ENCODE measurements around the gene ELP5.
A peak's percentile ranks its signal among the peaks of the same experiment; 100 is the strongest.

Gene ELP5

DNA sequence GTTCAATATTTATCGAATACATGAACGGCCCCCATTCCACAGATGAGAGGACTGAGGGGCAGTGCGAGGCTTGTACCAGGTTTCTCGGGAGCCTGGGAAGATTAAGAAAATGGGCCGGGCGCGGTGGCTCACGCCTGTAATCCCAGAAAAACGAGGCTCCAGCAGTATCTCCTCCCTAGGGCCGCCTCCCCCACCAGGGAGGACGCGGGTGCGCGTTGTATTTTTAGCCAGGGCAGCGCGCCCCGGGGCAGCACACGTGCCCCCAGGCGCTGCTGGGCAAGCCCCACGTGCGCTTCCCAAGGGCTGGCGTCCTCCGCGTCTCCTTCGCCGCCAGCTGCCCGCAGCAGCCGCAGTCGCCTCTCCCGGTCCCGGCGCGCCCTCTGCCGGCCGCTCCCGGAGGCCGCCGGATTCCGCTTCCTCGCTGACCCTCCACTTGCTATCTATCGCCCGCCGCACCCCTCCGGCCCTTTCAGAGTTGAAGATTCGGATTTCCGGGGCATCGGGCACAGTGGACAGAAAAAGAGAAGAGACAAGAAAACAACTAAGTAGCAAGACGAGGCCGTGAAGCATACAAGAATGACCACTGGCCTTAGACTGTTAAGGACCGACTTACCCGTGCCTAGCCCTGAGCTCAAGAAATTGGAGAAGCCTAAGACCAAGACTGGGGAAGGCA lies 44.3 kb downstream of the ELP5 start (continued):
- TF ChIP-seq GLIS1 (tag by site-specific recombination; IDR thresholded peaks at IDR 0.05) (peak; percentile 80), INSM2 (tag by site-specific recombination; IDR thresholded peaks at IDR 0.05) (no peak), KLF1 (tag by site-specific recombination; IDR thresholded peaks at IDR 0.05) (0 out of 2 replicates have a peak, but pooled peaks have one; percentile 12), ZNF155 (tag by site-specific recombination; IDR thresholded peaks at IDR 0.05) (no peak), ZNF600 (tag by site-specific recombination; IDR thresholded peaks at IDR 0.05) (0 out of 2 replicates have a peak, but pooled peaks have one; percentile 18), AEBP2 (tag by site-specific recombination; IDR thresholded peaks at IDR 0.05; ENCODE audit: borderline replicate concordance) (no peak), ZNF670 (tag by site-specific recombination; IDR thresholded peaks at IDR 0.05; ENCODE audit: low read depth) (no peak), ZIC2 (tag by site-specific recombination; IDR thresholded peaks at IDR 0.05) (peak; percentile 65), ZNF629 (tag by site-specific recombination; IDR thresholded peaks at IDR 0.05) (0 out of 2 replicates have a peak, but pooled peaks have one; percentile 51), HOXD13 (CRISPR knock-in tag; IDR thresholded peaks at IDR 0.05; ENCODE audit: borderline replicate concordance) (no peak), ZNF621 (tag by site-specific recombination; IDR thresholded peaks at IDR 0.05) (no peak), ZNF184 (tag by site-specific recombination; IDR thresholded peaks at IDR 0.05) (0 out of 2 replicates have a peak, but pooled peaks have one; percentile 33), ZBTB26 (tag by site-specific recombination; optimal IDR thresholded peaks at IDR 0.05) (peak; percentile 79), ZNF76 (tag by site-specific recombination; IDR thresholded peaks at IDR 0.05; ENCODE audit: borderline replicate concordance, low read depth) (peak; percentile 52; the same call in 1 of the 2 replicates), ZXDB (tag by site-specific recombination; IDR thresholded peaks at IDR 0.05) (no peak), ZNF548 (tag by site-specific recombination; IDR thresholded peaks at IDR 0.05) (no peak), ZNF501 (tag by site-specific recombination; IDR thresholded peaks at IDR 0.05) (0 out of 2 replicates have a peak, but pooled peaks have one; percentile 31), ZFP37 (tag by site-specific recombination; IDR thresholded peaks at IDR 0.05) (0 out of 2 replicates have a peak, but pooled peaks have one; percentile 33), ZBTB48 (tag by site-specific recombination; IDR thresholded peaks at IDR 0.05) (peak; percentile 38; the same call in 1 of the 2 replicates), ZNF394 (tag by site-specific recombination; IDR thresholded peaks at IDR 0.05; ENCODE audit: borderline replicate concordance) (peak; percentile 95), ZSCAN30 (tag by site-specific recombination; IDR thresholded peaks at IDR 0.05) (peak; percentile 94), KLF8 (tag by site-specific recombination; IDR thresholded peaks at IDR 0.05) (peak; percentile 54; the same call in 1 of the 2 replicates), ZNF324 (tag by site-specific recombination; IDR thresholded peaks at IDR 0.05) (0 out of 2 replicates have a peak, but pooled peaks have one; percentile 39), KLF10 (tag by site-specific recombination; IDR thresholded peaks at IDR 0.05) (peak; percentile 76), ZBTB44 (tag by site-specific recombination; IDR thresholded peaks at IDR 0.05) (peak; percentile 38; the same call in 1 of the 2 replicates), PRDM4 (tag by site-specific recombination; IDR thresholded peaks at IDR 0.05) (no peak), GLIS2 (tag by site-specific recombination; IDR thresholded peaks at IDR 0.05) (peak; percentile 84), ZNF223 (tag by site-specific recombination; IDR thresholded peaks at IDR 0.05) (no peak), ZNF2 (tag by site-specific recombination; IDR thresholded peaks at IDR 0.05) (peak; percentile 85), ZFHX2 (tag by site-specific recombination; conservative IDR thresholded peaks at IDR 0.05) (peak; percentile 17; the same call in 1 of the 2 replicates), ZNF18 (tag by site-specific recombination; IDR thresholded peaks at IDR 0.05) (no peak)
